Measurements from ENCODE around the gene NRL. TPM values are rescaled to one million over a fixed set of nuclear protein-coding genes. Genes with fewer than 3 reads are reported as not detected.

The NRL gene
- total RNA-seq, 1 experiment from 2014 or later = 1.3 TPM

DNA sequence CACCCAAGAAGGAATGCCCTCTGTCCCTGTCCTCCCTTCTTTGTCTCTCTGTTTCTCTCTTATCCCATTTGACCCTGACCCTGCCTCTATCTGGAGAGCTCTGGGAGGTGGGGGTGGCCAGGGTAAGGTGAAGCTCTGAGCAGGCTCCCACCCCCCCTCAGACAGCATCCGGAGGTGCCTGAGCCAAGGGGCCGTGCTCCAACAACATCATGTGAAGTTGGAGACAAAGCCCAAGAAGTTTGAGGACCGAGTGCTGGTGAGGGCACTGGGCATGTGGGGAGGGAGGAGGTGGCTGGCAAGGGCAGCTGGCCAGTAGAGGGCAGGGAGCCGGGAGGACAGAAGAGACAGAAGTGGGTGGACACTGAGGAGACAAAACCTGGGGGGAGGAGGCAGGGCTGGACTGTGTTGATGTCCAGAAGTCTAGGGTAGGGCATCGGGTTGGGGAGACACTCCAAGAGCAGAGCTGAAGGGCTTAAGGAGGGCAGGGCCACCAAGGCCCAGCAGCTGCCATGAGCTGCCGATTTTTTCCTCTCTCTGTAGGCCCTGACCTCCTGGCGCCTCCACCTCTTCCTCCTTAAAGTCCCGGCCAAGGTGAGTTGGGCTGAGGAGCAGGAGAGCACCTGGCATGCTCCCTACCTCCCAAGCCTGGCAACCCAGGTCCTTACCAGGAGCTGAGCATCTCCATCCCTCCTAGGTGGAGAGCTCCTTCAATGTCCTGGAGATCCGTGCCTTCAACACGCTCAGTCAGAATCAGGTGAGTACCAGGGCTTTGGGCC, 61.0 kb downstream of the NRL start:
- Mint-ChIP-seq H3K36me3 (no peaks in the 10 kb centered on the region), H3K4me1 (peaks cover 20% of the 10 kb centered on the region), H3K27ac (no peak overlapping the region), H3K27me3 (ENCODE audit: low read depth) (no peaks in the 10 kb centered on the region; the same call in none of the 2 replicates), H3K4me3 (peak overlapping the region; percentile 71; the same call in 1 of the 2 replicates), H3K9me3 (no peaks in the 10 kb centered on the region)
- CTCF ChIA-PET = interaction anchor here (0.8 to 4.3 kb wide), 4 partner anchors 37 to 107 kb away, joined by 3 to 25 read pairs (median 6); partner anchors contain the start of gene IRF9
- no peak for TF ChIP-seq TEAD4 (CRISPR knock-in tag; IDR thresholded peaks at IDR 0.05)
- no peak for TF ChIP-seq TCF7 (CRISPR knock-in tag; IDR thresholded peaks at IDR 0.05; ENCODE audit: low read depth)
- TF ChIP-seq RELA (CRISPR knock-in tag; IDR thresholded peaks at IDR 0.05; ENCODE audit: borderline replicate concordance) = no peak
- no peak for TF ChIP-seq E2F1 (CRISPR knock-in tag; IDR thresholded peaks at IDR 0.05)
- no peak for TF ChIP-seq ATF2 (CRISPR knock-in tag; IDR thresholded peaks at IDR 0.05; ENCODE audit: borderline replicate concordance, low read depth)
- no peak for TF ChIP-seq ZNF396 (CRISPR knock-in tag; IDR thresholded peaks at IDR 0.05; ENCODE audit: borderline replicate concordance)
- no peak for TF ChIP-seq TEAD1 (CRISPR knock-in tag; IDR thresholded peaks at IDR 0.05)
- TF ChIP-seq NFATC4 (CRISPR knock-in tag; IDR thresholded peaks at IDR 0.05) = no peak
- no peak for TF ChIP-seq NR3C1 (CRISPR knock-in tag; conservative IDR thresholded peaks at IDR 0.05; ENCODE audit: low read depth)
- TF ChIP-seq STAT6 (CRISPR knock-in tag; conservative IDR thresholded peaks at IDR 0.05; ENCODE audit: low read depth) = no peak
- no peak for TF ChIP-seq ZNF219 (CRISPR knock-in tag; IDR thresholded peaks at IDR 0.05; ENCODE audit: borderline replicate concordance)
- no peak for TF ChIP-seq TP53 (CRISPR knock-in tag; IDR thresholded peaks at IDR 0.05)
- TF ChIP-seq ZNF138 (CRISPR knock-in tag; conservative IDR thresholded peaks at IDR 0.05) = no peak
- no peak for TF ChIP-seq CBFB (CRISPR knock-in tag; IDR thresholded peaks at IDR 0.05; ENCODE audit: low read depth)
- no peak for DNase-seq (ENCODE audit: low spot score)
- POLR2A ChIA-PET = interaction anchor here (0.9 to 1.1 kb wide), 2 partner anchors 27 to 40 kb away, joined by 4 to 6 read pairs; partner anchors contain the start of gene PCK2
- no peak for ATAC-seq

- DNase-seq (ENCODE audit: low spot score) (no peak), ATAC-seq (no peak; the same call in 1 of the 2 replicates)
- POLR2A ChIA-PET = interaction anchor here (0.5 to 2.4 kb wide), 11 partner anchors 9 to 962 kb away, joined by 3 to 17 read pairs (median 4); partner anchors contain the start of genes CHMP4A, DCAF11, NRL and PCK2
- CTCF ChIA-PET = interaction anchor here (0.8 to 4.3 kb wide), 12 partner anchors 15 to 108 kb away, joined by 3 to 25 read pairs (median 8); partner anchors contain the start of genes DCAF11, DHRS4L2, IRF9 and NRL
- Mint-ChIP-seq H3K36me3 (no peaks in the 10 kb centered on the region), H3K4me3 (peak overlapping the region; percentile 71), H3K9me3 (no peaks in the 10 kb centered on the region), H3K27me3 (ENCODE audit: low read depth) (no peaks in the 10 kb centered on the region; the same call in none of the 2 replicates), H3K27ac (0 out of 2 replicates have a peak overlapping the region, but pooled peaks have one; percentile 41), H3K4me1 (peaks cover 18% of the 10 kb centered on the region)
- TF ChIP-seq GRHL2 (CRISPR knock-in tag; IDR thresholded peaks at IDR 0.05; ENCODE audit: insufficient replicate concordance, severe bottlenecking) = no peak
- TF ChIP-seq FOXP1 (CRISPR knock-in tag; IDR thresholded peaks at IDR 0.05; ENCODE audit: borderline replicate concordance) = 0 out of 2 replicates have a peak, but pooled peaks have one; percentile 7
- TF ChIP-seq, protein P1, sequence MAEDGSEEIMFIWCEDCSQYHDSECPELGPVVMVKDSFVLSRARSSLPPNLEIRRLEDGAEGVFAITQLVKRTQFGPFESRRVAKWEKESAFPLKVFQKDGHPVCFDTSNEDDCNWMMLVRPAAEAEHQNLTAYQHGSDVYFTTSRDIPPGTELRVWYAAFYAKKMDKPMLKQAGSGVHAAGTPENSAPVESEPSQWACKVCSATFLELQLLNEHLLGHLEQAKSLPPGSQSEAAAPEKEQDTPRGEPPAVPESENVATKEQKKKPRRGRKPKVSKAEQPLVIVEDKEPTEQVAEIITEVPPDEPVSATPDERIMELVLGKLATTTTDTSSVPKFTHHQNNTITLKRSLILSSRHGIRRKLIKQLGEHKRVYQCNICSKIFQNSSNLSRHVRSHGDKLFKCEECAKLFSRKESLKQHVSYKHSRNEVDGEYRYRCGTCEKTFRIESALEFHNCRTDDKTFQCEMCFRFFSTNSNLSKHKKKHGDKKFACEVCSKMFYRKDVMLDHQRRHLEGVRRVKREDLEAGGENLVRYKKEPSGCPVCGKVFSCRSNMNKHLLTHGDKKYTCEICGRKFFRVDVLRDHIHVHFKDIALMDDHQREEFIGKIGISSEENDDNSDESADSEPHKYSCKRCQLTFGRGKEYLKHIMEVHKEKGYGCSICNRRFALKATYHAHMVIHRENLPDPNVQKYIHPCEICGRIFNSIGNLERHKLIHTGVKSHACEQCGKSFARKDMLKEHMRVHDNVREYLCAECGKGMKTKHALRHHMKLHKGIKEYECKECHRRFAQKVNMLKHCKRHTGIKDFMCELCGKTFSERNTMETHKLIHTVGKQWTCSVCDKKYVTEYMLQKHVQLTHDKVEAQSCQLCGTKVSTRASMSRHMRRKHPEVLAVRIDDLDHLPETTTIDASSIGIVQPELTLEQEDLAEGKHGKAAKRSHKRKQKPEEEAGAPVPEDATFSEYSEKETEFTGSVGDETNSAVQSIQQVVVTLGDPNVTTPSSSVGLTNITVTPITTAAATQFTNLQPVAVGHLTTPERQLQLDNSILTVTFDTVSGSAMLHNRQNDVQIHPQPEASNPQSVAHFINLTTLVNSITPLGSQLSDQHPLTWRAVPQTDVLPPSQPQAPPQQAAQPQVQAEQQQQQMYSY (CRISPR knock-in tag; IDR thresholded peaks at IDR 0.05) = peak; percentile 47; the same call in 1 of the 2 replicates
- TF ChIP-seq ZNF219 (CRISPR knock-in tag; IDR thresholded peaks at IDR 0.05; ENCODE audit: borderline replicate concordance) = no peak
- TF ChIP-seq, protein P2, sequence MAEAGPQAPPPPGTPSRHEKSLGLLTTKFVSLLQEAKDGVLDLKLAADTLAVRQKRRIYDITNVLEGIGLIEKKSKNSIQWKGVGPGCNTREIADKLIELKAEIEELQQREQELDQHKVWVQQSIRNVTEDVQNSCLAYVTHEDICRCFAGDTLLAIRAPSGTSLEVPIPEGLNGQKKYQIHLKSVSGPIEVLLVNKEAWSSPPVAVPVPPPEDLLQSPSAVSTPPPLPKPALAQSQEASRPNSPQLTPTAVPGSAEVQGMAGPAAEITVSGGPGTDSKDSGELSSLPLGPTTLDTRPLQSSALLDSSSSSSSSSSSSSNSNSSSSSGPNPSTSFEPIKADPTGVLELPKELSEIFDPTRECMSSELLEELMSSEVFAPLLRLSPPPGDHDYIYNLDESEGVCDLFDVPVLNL (CRISPR knock-in tag; IDR thresholded peaks at IDR 0.05; ENCODE audit: borderline replicate concordance, low read depth) = no peak
- TF ChIP-seq, protein P3, sequence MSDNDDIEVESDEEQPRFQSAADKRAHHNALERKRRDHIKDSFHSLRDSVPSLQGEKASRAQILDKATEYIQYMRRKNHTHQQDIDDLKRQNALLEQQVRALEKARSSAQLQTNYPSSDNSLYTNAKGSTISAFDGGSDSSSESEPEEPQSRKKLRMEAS (CRISPR knock-in tag; IDR thresholded peaks at IDR 0.05) = no peak
- no peak for TF ChIP-seq FOXJ3 (CRISPR knock-in tag; IDR thresholded peaks at IDR 0.05; ENCODE audit: borderline replicate concordance)
These were observed 61.8 kb downstream of the NRL start for GRCh38 chr14:24052656-24053547.
